DMS79 (cell line): ENCODE measurements around the gene AMACR.

Experiments used
- DNase-seq: peaks from one replicate; lab custom pipeline; 2025; lab: John Stamatoyannopoulos, UW

Gene AMACR

GRCh38 chr5:34007621-34008600, at the start of gene AMACR:
Gene AMACR (minus strand): TSS chr5:34008050. CDS start chr5:34008019, 31 bp downstream.
- DNase-seq: peak; percentile 76

DNA sequence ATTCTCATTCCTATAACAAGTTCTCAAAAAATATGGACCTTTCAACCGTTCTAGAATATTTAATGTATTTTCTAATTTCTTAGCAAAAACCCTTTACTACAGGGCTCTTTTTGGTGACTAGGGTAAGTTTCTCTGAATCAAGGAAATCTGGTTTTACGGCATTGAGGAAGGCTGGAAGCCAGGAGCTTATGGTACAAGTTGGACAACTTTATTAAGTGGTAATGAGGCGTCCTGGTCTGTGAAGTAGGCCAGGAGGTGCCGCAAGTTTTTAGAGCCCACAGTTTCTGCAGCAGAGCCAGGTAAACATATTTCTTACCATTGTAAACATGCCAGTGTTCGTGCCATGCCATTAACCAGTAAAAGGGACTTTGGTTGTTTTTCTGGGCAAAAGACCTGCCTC, 49.7 kb upstream of the AMACR start:
- no peak for DNase-seq

DNA sequence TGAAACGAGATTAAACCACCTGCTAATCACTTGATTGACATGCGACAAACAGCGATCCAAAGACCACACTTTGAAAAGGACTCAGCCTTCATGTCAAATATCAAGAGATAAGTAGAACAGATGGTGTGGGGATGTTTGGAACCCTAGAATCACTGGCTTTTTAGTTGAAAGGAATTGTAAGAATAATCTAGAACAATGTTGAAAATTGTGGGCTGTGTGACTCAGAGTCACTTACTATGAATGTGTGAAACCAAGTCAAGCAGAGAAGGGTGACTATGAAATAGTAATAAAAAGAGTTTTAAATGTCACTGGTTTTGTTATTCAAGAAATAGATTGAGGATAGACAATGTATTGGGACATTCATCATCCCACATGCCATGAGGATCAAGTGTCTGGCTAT, 49.3 kb upstream of the AMACR start:
- DNase-seq: no peak

DNA sequence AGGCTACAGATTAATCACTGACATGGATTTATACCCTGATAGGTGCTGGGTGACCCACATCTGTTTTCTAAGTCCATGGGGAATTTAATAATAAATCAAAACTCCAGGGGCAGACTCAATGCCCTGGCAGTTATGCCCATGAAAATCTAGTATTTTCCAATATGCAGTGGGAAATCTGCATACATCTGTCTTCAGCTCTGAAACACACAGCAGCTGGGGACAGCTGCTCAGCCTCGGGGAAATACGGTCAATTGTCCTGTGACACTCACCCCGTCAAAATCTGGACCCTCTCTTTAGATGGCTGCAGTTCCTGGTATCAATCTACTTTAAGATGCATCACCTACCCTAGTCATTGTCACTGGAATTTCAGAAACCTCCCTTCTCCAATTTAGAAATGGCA, 47.8 kb upstream of the AMACR start:
- DNase-seq: no peak

DNA sequence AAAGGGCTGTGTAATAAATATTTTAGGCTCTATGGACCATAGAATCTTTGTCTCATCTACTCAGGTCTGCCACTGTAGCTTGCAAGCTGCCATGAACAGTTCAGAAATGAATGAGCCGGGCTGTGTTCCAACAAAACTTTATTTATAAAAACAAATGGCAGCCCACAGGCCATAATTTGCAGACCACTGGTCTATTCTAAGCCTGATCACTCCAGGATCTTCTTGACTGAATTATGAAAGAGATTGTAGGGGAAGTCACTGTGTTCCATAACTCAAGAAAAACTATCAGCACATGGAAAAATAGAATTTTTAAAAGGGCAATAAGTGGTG, 46.5 kb upstream of the AMACR start:
- DNase-seq: no peak

- DNase-seq: no peak
These were observed 45.9 kb upstream of the AMACR start for GRCh38 chr5:34053571-34054399.

- DNase-seq: peak; percentile 2
These were observed 45.3 kb upstream of the AMACR start for GRCh38 chr5:34053133-34053532.

DNA sequence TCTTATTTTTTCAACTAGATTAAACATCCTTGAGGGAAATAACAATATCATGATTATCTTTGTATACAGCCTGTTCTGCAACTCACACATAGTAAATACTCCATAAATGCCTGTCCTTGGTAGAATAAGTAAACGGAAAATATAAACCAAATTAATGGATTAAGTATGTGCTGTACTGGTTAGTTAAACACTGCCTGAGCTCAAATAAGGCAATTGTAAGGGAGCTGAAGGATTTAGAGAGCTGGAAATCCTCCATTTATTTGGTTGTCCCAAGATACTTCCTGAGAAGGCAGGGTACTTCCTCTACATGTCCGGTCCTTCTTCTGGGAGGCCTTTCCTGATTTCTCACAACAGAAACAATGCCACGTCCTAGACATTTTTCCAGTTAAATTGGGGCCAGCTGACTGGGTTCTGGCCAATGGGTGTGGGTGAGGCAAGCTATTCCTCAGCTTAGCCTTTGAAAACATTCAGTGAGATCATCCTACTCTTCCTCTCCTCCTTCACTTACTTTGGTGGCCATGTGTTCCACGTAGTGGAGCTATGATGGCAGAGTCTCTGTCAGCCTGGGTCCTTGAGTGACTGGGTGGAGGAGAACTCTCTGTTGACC, 43.6 kb upstream of the AMACR start:
- DNase-seq: no peak

- no peak for DNase-seq
These were observed 40.1 kb upstream of the AMACR start for GRCh38 chr5:34047774-34048572.

- no peak for DNase-seq
These were observed 39.3 kb upstream of the AMACR start for GRCh38 chr5:34047143-34047542.

DNA sequence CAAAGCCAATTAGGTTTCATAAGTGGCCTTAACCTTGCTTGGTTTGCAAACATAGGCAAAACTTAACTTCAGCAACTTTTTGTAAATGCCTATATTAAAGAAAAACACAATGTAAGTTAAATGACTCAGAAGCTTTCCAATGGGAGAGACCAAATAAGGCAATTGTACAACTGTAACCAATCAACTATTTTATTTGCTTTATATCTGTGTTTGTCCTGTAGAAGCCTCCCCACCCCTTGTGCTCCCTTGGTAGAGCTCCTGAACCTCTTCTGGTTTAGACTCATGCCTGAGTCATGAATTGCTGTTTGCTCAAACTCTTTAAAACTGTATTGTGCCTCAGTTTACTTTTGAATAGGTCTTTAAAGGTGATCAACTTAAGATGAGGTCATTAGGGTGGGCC, 38.1 kb upstream of the AMACR start:
- no peak for DNase-seq

GRCh38 chr5:34045023-34045422, 37.2 kb upstream of the AMACR start:
- DNase-seq: no peak

- no peak for DNase-seq
These were observed 35.4 kb upstream of the AMACR start, which contains the start of gene C1QTNF3 for GRCh38 chr5:34043099-34043876. Gene C1QTNF3 (minus strand): TSS chr5:34043213. CDS start chr5:34043125, 88 bp downstream.

DNA sequence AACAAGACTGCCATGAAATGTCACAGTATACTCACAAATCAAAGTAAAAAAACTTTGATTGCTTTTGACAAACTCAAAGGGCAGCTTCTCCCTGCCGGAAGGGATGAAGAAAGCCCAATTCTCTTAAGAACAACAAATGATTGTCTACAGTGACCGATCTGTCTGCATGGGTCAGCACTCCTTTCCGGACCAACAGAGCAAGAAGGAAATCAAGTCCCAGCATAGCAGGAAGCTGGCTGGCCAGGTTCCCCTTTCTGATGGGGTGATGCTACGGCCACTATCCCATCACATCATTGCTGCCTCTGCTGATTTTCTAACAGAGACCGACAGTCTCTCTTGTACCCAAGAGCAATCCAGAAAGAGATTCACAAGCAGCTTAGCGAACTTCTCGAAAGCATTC, 34.5 kb upstream of the AMACR start:
- DNase-seq: no peak

- no peak for DNase-seq
These were observed 33.6 kb upstream of the AMACR start for GRCh38 chr5:34041247-34041972.

DNA sequence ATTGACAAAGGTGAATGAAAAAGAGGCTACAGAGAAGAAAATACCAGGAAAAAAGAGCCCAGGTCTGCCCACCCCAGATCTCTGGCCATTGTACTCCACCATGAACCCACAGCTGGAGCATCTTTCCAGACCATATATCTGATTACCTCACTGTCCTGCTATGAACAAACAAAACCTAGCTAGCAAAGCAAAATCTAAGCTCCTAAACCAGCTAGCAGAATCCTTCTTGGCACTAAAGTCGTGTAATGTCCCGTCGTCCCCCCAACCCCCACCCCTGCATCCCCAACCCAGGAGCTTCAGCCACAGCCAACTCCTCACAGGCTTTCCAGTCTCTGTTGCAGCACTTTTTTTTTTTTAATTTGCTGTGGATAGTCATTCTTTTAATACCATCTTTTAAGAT, 32.6 kb upstream of the AMACR start:
- DNase-seq: no peak

- DNase-seq: no peak
These were observed 31.7 kb upstream of the AMACR start for GRCh38 chr5:34039398-34040157.

- DNase-seq: no peak
These were observed 31.0 kb upstream of the AMACR start for GRCh38 chr5:34038838-34039237.

DNA sequence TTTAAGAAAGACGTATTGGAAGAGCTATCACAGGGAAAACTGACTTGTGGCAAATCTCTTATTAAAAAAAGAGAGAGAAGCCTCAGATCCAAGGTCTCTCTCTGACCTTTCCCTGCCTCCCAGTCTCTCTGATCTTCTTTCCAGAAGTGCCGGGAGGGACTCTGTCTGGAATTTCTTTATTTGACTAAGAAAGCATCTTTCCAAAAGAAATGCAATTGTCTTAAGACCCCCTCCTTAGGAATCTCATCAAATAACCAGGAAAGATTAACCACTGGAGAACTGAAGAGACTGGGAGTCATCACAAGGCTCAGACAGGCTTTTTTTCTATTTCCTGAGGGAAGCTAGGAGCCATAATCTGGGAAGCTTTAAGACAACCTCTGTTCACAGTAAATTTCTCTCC, 30.5 kb upstream of the AMACR start:
- no peak for DNase-seq
